Skeletal muscle cell (primary cell): ENCODE results near the gene SSC5D.
A peak's percentile ranks its signal among the peaks of the same experiment; 100 is the strongest.
"Not testable (repeated sequence)": the region's sequence is repeated elsewhere in the genome, so short reads cannot be mapped to it uniquely, and the experiment has no call there.

ENCODE experiments used
- DNase-seq: peaks from one replicate; pipeline ENCODE4 v3.0.0-alpha.2; 2010; ENCODE audit warnings: low read depth
- H3K4me3 ChIP-seq: 2 replicates; pipeline ENCODE4 v1.5.1; 2011; ENCODE audit warnings: low read depth, mild to moderate bottlenecking, control low read depth, low read length, moderate library complexity

SSC5D gene

GRCh38 chr19:55495646-55496349 lies 7.6 kb downstream of the SSC5D start:
- H3K4me3 ChIP-seq = no peak overlapping the region
- DNase-seq = no peak

GRCh38 chr19:55496820-55497219 lies 8.6 kb downstream of the SSC5D start:
- not testable (repeated sequence) for H3K4me3 ChIP-seq, DNase-seq

DNA sequence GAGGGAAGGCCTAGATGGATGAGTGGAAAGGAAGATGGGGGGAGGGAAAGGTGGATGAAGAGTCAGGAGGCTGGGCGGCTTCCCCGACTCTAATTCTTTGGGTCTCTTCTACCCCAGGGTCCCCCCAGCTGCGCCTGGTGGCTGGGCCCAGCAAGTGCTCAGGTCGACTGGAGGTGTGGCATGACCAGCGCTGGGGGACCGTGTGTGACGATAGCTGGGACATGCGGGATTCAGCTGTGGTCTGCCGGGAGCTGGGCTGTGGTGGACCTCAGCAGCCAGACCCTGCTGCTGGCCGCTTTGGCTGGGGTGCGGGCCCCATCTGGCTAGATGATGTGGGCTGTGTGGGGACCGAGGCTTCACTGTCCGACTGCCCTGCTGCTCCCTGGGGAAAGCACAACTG lies 9.5 kb downstream of the SSC5D start:
- no peak overlapping the region for H3K4me3 ChIP-seq
- no peak for DNase-seq

DNA sequence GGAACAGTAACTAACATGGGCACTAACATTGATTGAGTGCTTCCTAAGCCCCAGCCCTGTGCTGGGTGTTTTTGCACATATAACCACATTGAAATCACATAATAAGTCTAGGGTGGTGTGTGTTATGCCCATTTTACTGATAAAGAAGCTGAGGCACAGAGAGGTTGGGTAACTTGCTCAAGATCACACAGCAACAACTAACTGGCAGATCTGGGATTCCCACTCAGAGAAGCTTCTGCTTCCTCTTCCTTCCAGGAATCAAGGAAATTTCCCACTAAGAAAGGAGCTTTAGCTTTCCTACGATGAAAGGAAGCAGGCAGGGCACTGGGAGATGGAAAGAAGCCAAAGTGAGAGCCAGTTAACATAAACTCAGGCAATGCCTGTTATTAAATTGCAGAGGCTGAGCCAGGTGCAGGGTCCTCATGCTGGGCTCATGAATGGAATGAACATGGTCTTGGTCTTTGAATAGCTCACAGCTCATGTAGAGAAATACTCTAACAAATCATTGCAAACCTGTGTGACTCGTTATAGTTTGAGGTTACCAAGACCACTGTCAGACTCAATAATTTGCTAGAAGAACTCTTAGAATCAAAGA lies 10.1 kb downstream of the SSC5D start:
- DNase-seq = no peak
- H3K4me3 ChIP-seq = no peak overlapping the region

DNA sequence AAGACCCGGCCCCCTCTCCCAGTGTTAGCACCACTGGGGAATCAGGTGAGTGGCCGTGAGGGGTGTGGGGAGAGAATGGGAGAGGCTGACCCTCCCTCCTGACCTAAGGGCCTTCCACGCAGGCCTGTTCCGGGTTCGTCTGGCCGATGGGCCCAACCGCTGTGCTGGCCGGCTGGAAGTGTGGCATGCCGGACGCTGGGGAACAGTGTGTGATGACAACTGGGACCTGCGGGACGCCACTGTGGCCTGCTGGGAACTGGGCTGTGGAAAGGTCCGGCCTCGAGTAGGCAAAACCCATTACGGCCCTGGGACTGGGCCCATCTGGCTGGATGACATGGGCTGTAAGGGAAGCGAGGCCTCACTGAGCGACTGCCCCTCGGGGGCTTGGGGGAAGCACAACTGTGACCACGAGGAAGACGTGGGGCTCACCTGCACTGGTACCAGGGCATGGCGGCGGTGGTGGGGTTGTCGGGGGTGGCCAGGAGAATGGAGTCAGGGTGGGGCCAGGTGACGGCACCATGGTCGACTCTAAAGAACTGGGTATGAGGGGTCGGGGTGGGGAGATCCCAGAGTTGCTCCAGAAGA lies 12.2 kb downstream of the SSC5D start:
- DNase-seq = no peak
- H3K4me3 ChIP-seq = no peak overlapping the region

DNA sequence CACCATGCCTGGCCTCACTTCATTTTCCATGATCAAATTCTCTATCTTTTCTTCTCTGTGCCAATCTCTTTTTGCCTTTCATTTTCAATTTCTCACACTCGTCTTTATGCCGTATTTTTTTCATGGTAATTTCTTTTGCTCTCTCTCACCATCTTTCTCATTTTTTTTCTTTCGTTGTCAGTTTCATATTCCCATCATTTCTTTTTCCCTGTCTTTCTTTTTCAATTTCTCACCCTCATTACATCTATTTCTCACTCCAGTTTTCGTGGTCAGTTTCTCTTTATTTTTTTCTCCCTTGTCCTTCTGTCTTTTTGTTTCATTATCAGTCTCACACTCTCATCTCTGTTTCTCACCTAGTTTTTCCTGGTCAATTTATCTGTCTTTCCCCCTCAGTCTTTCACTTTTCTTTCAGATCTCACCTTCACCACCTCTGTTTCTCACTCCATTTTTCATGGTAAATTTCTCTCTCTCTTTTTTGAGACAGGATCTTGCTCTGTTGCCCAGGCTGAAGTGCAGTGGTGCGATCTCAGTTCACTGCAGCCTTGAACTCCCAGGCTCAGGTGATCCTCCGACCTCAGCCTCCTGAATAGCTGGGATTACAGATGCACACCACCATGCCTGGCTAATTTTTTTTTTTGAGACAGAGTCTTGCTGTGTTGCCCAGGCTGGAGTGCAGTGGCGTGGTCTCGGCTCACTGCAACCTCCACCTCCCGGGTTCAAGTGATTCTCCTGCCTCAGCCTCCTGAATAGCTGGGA lies 14.1 kb downstream of the SSC5D start:
- DNase-seq = no peak
- no peak overlapping the region for H3K4me3 ChIP-seq

GRCh38 chr19:55503157-55503501 lies 14.9 kb downstream of the SSC5D start:
- H3K4me3 ChIP-seq = no peak overlapping the region
- no peak for DNase-seq

- H3K4me3 ChIP-seq = peak overlapping the region; percentile 46
- no peak for DNase-seq
Measured at GRCh38 chr19:55503502-55504251, 15.4 kb downstream of the SSC5D start.

- H3K4me3 ChIP-seq = peak overlapping the region; percentile 46
- DNase-seq = no peak
Measured at GRCh38 chr19:55504252-55504603, 16.0 kb downstream of the SSC5D start.

GRCh38 chr19:55504981-55505380 lies 16.7 kb downstream of the SSC5D start:
- no peak for DNase-seq
- H3K4me3 ChIP-seq = no peak overlapping the region

DNA sequence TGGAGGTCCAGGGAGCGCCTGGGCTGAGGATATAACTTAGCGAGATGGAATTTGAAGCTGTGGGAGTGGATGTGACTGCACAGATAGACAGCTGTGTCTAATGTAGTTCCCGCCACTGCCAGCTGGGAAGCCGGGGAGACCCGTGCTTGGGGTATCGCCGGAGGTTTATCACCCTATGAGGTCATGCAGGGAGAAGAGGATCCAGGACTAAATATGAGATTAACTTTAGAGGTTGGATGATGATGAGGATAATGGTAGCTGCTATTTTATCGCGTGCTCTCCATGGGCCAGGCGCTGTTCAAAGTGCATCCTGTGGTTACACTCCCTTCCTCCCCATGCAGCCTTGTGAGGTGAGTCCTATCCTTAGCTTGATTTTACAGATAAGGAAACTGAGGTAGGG lies 19.9 kb downstream of the SSC5D start:
- H3K4me3 ChIP-seq = no peak overlapping the region
- DNase-seq = no peak

- peak; percentile 68 for DNase-seq
- H3K4me3 ChIP-seq = peak overlapping the region; percentile 34
Measured at GRCh38 chr19:55516878-55517620, 28.8 kb downstream of the SSC5D start.

GRCh38 chr19:55519451-55520311 lies 31.4 kb downstream of the SSC5D start:
- DNase-seq = peak; percentile 78
- H3K4me3 ChIP-seq = no peak overlapping the region

DNA sequence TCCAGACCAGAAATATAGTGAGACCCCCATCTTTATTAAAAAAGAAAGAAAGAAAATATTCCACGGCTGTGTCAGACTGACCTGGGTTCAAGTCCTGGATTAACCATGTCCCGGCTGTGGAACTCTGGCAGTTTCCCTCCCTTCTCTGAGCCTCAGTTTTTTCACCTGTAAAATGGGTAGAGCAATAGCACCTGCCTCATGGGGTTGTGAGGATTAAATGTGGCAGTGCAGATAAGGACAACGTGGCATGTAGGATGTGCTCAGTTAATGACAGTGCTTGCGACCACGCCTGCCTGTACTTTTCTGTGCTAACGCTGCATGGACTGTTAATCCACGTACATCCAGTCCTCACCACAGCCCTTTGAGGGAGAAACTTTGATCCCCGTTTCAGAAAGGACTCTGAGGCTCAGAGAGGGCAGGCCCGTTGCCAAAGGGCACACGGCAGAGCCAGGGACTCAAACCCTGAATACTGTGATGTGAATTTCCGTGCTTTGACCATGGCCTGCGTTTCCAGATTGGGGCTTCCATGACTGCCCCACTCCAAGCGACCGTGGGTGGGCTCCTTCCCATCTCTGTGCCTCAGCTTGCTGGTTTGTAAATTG lies 32.6 kb downstream of the SSC5D start:
- no peak for DNase-seq
- no peak overlapping the region for H3K4me3 ChIP-seq

DNA sequence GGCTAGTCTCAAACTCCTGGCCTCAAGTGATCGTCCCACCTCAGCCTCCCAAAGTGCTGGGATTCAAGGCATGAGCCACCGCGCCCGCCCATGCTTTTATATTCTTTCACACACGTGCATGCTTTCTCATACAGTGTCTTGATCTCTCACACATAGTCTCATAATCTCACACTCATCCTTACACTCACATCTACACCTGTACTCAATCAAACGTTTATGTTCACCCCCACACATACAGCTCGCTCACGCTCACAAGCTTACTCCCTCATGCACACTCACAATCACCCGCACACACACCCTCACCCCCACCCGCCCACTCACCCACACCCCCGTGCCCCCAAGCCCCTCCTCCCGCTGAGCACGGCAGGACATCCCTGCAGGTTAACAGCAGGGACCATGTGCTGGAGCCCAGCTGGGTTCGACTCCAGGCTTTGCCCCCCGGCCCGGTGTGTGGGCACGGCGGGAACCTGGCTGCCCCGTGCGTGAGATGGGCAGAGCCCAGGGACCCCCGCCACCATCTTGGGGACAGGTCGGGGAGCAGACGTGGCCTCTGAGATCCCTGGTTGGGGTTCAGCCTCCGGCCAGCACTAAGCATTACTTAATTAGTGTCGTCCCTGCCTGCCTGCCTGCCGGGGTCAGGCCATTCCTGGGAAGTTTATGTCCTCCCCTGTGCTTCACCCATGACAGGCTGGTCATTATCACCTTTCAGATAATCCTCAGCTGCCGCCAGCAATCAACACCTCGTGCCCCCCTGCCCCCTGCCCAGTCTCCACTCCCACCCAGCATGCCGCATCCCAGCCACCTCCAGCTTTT lies 37.3 kb downstream of the SSC5D start:
- DNase-seq = no peak
- H3K4me3 ChIP-seq = no peak overlapping the region

- H3K4me3 ChIP-seq = no peak overlapping the region
- DNase-seq = peak; percentile 71
Measured at GRCh38 chr19:55526216-55527196, 38.3 kb downstream of the SSC5D start.
